Stimulated activated CD8-positive, alpha-beta memory T cell treated with anti-CD3 and anti-CD28 coated beads, Interleukin-15, amount 100 ng/mL, for 24 hours (primary cell): ENCODE data around the gene TTC7B.
"Not testable (repeated sequence)": the region's sequence is repeated elsewhere in the genome, so short reads cannot be mapped to it uniquely, and the experiment has no call there.

Experiments used
- DNase-seq: peaks from one replicate; pipeline ENCODE4 v3.0.0-alpha.2; 2020; ENCODE audit warnings: low read depth

TTC7B gene

GRCh38 chr14:90544971-90545370 is 271.3 kb downstream of the TTC7B start:
- no peak for DNase-seq

- DNase-seq = no peak
Observed at GRCh38 chr14:90544566-90544965, 271.7 kb downstream of the TTC7B start.

- DNase-seq = no peak
Observed at GRCh38 chr14:90543876-90544275, 272.4 kb downstream of the TTC7B start.

GRCh38 chr14:90541076-90541634 is 275.1 kb downstream of the TTC7B start:
- DNase-seq = no peak

GRCh38 chr14:90540437-90540836 is 275.8 kb downstream of the TTC7B start:
- DNase-seq = no peak

GRCh38 chr14:90539996-90540395 is 276.2 kb downstream of the TTC7B start:
- no peak for DNase-seq

GRCh38 chr14:90539496-90539775 is 276.8 kb downstream of the TTC7B start:
- no peak for DNase-seq

- no peak for DNase-seq
Observed at GRCh38 chr14:90538716-90539495, 277.3 kb downstream of the TTC7B start.

- no peak for DNase-seq
Observed at GRCh38 chr14:90538095-90538494, 278.1 kb downstream of the TTC7B start.

GRCh38 chr14:90536511-90537191 is 279.6 kb downstream of the TTC7B start:
- DNase-seq = no peak

GRCh38 chr14:90536092-90536491 is 280.1 kb downstream of the TTC7B start:
- no peak for DNase-seq

GRCh38 chr14:90535556-90536090 is 280.6 kb downstream of the TTC7B start:
- DNase-seq = no peak

GRCh38 chr14:90534838-90535555 is 281.2 kb downstream of the TTC7B start:
- DNase-seq = no peak

- no peak for DNase-seq
Observed at GRCh38 chr14:90534091-90534837, 282.0 kb downstream of the TTC7B start.

GRCh38 chr14:90533591-90534021 is 282.6 kb downstream of the TTC7B start:
- DNase-seq = no peak

GRCh38 chr14:90532826-90533525 is 283.3 kb downstream of the TTC7B start:
- no peak for DNase-seq

- DNase-seq = no peak
Observed at GRCh38 chr14:90531497-90531896, 284.7 kb downstream of the TTC7B start.

GRCh38 chr14:90530523-90530922 is 285.7 kb downstream of the TTC7B start:
- no peak for DNase-seq

GRCh38 chr14:90527978-90528377 is 288.3 kb downstream of the TTC7B start:
- DNase-seq = no peak

- DNase-seq = not testable (repeated sequence)
Observed at GRCh38 chr14:90526536-90526935, 289.7 kb downstream of the TTC7B start.
